HG03342 (cell line): ENCODE data around the gene MTUS2.
A peak's percentile ranks its signal among the peaks of the same experiment; 100 is the strongest.

ENCODE experiments used
- ATAC-seq: cut with Tn5 transposase; IDR thresholded peaks from one replicate; pipeline ENCODE4 v1.9.1; 2021; ENCODE audit warnings: mild to moderate bottlenecking, moderate library complexity; ENCODE audit not compliant: unreplicated experiment

The MTUS2 gene

GRCh38 chr13:29103065-29103800 is 283.1 kb downstream of the MTUS2 start:
- no peak for ATAC-seq

- no peak for ATAC-seq
These were observed 284.3 kb downstream of the MTUS2 start for GRCh38 chr13:29104461-29104860.

GRCh38 chr13:29105779-29106178 is 285.6 kb downstream of the MTUS2 start:
- no peak for ATAC-seq

GRCh38 chr13:29106651-29107050 is 286.5 kb downstream of the MTUS2 start:
- no peak for ATAC-seq

GRCh38 chr13:29108068-29108786 is 288.1 kb downstream of the MTUS2 start:
- no peak for ATAC-seq

GRCh38 chr13:29109987-29110386 is 289.8 kb downstream of the MTUS2 start:
- ATAC-seq = no peak

- no peak for ATAC-seq
These were observed 291.3 kb downstream of the MTUS2 start for GRCh38 chr13:29111446-29111845.

- ATAC-seq = no peak
These were observed 295.7 kb downstream of the MTUS2 start for GRCh38 chr13:29115842-29116241.

- ATAC-seq = no peak
These were observed 297.5 kb downstream of the MTUS2 start for GRCh38 chr13:29117663-29118062.

- no peak for ATAC-seq
These were observed 298.3 kb downstream of the MTUS2 start for GRCh38 chr13:29118471-29118870.

- peak; percentile 76 for ATAC-seq
These were observed 305.2 kb downstream of the MTUS2 start for GRCh38 chr13:29125191-29125933.

GRCh38 chr13:29125934-29126424 is 305.8 kb downstream of the MTUS2 start:
- ATAC-seq = peak; percentile 71

GRCh38 chr13:29129616-29130015 is 309.5 kb downstream of the MTUS2 start:
- peak; percentile 29 for ATAC-seq

- ATAC-seq = no peak
These were observed 311.0 kb downstream of the MTUS2 start for GRCh38 chr13:29131159-29131558.

GRCh38 chr13:29131881-29132668 is 311.9 kb downstream of the MTUS2 start:
- no peak for ATAC-seq

- ATAC-seq = no peak
These were observed 316.2 kb downstream of the MTUS2 start for GRCh38 chr13:29136341-29136740.

- ATAC-seq = no peak
These were observed 316.9 kb downstream of the MTUS2 start for GRCh38 chr13:29137016-29137415.

- no peak for ATAC-seq
These were observed 317.9 kb downstream of the MTUS2 start for GRCh38 chr13:29137995-29138394.

GRCh38 chr13:29140277-29140676 is 320.1 kb downstream of the MTUS2 start:
- ATAC-seq = no peak

- ATAC-seq = no peak
These were observed 323.7 kb downstream of the MTUS2 start for GRCh38 chr13:29143847-29144246.

GRCh38 chr13:29154390-29154789 is 334.3 kb downstream of the MTUS2 start:
- ATAC-seq = no peak
